ENCODE measurements around the gene BTBD9. TPM values are rescaled to one million over a fixed set of nuclear protein-coding genes. Genes with fewer than 3 reads are reported as not detected.

The BTBD9 gene
- total RNA-seq, 1 donor from 2014 or later: 14.8 TPM

DNA sequence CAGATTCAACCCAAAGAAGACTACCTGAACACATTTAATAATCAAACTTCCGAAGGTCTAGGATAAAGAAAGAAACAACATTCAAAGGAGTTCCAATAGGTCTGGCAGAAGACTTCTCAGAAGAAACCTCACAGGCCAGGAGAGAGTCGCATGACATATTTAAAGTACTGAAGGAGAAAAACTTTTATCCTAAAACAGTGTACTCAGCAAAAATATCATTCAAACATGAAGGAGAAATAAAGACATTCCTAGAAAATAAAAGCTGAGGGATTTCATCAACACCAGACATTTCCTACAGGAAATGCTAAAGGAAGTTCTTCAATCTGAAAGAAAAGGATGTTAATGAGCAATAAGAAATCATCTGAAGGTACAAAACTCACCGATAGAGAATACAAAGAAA is 108.6 kb downstream of the BTBD9 start:
- Mint-ChIP-seq H3K36me3 (ENCODE audit: low read depth) (peaks cover 4% of the 10 kb centered on the region), H3K27me3 (ENCODE audit: low read depth) (no peaks in the 10 kb centered on the region), H3K9me3 (ENCODE audit: low read depth) (peaks cover 22% of the 10 kb centered on the region), H3K4me3 (ENCODE audit: unreplicated experiment) (no peak overlapping the region), H3K27ac (ENCODE audit: unreplicated experiment) (no peak overlapping the region), H3K4me1 (ENCODE audit: low read depth) (no peaks in the 10 kb centered on the region)
- no peak for DNase-seq (ENCODE audit: low spot score)
- TF ChIP-seq, protein P1, sequence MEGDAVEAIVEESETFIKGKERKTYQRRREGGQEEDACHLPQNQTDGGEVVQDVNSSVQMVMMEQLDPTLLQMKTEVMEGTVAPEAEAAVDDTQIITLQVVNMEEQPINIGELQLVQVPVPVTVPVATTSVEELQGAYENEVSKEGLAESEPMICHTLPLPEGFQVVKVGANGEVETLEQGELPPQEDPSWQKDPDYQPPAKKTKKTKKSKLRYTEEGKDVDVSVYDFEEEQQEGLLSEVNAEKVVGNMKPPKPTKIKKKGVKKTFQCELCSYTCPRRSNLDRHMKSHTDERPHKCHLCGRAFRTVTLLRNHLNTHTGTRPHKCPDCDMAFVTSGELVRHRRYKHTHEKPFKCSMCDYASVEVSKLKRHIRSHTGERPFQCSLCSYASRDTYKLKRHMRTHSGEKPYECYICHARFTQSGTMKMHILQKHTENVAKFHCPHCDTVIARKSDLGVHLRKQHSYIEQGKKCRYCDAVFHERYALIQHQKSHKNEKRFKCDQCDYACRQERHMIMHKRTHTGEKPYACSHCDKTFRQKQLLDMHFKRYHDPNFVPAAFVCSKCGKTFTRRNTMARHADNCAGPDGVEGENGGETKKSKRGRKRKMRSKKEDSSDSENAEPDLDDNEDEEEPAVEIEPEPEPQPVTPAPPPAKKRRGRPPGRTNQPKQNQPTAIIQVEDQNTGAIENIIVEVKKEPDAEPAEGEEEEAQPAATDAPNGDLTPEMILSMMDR (IDR thresholded peaks at IDR 0.05): no peak

DNA sequence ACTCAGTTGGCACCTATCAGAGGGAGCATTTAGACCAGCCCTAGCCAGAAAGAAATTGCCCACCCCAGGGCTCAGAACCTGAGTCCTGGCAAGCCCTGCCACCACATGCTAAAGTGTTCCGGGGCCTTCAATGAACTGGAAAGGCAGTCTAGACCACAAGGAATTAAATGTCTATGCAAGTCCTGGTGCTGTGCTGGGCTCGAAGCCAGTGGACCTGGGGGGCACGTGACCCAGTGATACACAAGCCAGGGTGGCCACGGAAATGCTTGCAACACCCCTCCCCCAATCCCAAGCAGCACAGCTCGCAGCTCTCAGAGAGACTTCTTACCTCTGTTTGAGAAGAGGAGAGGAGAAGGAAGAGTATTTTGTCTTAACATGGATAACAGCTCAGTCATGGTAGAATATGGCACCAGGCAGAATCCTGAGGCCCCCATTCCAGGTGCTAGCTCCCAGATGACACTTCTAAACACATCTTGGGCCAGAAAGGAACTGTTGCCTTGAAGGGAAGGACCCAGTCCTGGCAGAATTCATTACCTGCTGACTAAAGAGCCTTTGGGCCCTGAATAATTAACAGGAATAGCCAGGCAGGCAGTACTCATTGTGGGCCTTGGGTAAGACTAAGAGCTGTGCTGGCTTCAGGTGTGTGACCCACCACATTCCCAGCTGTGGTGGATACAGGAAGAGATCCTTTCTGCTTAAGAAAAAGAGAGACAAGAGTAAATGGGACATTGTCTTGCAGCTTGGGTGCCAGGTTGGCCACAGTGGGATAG is 111.3 kb downstream of the BTBD9 start:
- no peak for DNase-seq (ENCODE audit: low spot score)
- no peak overlapping the region for H3K27ac Mint-ChIP-seq (ENCODE audit: unreplicated experiment)

DNA sequence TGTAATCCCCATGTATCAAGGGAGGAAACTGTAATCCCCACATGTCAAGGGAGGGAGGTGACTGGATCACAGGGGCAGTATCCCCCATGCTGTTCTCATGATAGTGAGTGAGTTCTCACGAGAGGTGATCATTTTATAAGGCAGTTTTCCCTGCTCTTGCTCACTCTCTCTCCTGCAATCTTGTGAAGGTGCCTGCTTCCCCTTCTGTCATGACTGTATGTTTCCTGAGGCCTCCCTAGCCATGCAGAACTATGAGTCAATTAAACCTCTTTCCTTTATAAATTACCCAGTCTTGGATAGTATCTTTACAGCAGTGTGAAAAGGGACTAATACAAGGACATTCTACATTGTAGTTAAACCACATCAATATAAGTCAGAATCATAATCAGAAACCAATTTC is 112.4 kb downstream of the BTBD9 start:
- Mint-ChIP-seq H3K4me3 (ENCODE audit: unreplicated experiment) (no peak overlapping the region), H3K4me1 (ENCODE audit: low read depth) (peaks cover 14% of the 10 kb centered on the region), H3K36me3 (ENCODE audit: low read depth) (peaks cover 10% of the 10 kb centered on the region), H3K27me3 (ENCODE audit: low read depth) (no peaks in the 10 kb centered on the region), H3K27ac (ENCODE audit: unreplicated experiment) (no peak overlapping the region), H3K9me3 (ENCODE audit: low read depth) (peaks cover 17% of the 10 kb centered on the region)
- TF ChIP-seq, protein P1 (IDR thresholded peaks at IDR 0.05): no peak
- DNase-seq (ENCODE audit: low spot score): no peak

More for the DNA sequence above, 111.3 kb downstream of the BTBD9 start:
- TF ChIP-seq, protein P1 (IDR thresholded peaks at IDR 0.05): no peak
- Mint-ChIP-seq H3K36me3 (ENCODE audit: low read depth) (peaks cover 10% of the 10 kb centered on the region), H3K4me3 (ENCODE audit: unreplicated experiment) (no peak overlapping the region), H3K27me3 (ENCODE audit: low read depth) (no peaks in the 10 kb centered on the region), H3K9me3 (ENCODE audit: low read depth) (peaks cover 25% of the 10 kb centered on the region), H3K4me1 (ENCODE audit: low read depth) (peaks cover 10% of the 10 kb centered on the region)

DNA sequence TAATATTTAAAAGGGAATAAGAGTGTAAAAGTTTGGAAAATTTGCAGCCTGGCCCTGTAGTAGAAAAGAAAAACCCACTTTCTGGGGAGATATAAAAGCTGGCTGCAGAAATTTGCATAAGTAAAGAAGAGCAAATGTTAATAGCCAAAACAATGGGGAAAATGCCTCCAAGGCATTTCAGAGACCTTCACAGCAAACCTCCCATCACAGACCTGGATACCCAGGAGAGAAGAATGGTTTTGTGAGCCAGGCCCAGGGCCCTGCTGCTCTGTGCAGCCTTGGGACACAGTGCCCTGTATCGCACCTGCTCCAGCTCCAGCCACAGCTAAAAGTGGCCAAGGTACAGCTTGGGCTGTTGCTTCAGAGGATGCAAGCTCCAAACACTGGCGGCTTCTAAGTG is 113.8 kb downstream of the BTBD9 start:
- Mint-ChIP-seq H3K9me3 (ENCODE audit: low read depth) (peaks cover 17% of the 10 kb centered on the region), H3K27ac (ENCODE audit: unreplicated experiment) (no peak overlapping the region), H3K27me3 (ENCODE audit: low read depth) (no peaks in the 10 kb centered on the region), H3K4me3 (ENCODE audit: unreplicated experiment) (no peak overlapping the region), H3K36me3 (ENCODE audit: low read depth) (peaks cover 10% of the 10 kb centered on the region), H3K4me1 (ENCODE audit: low read depth) (peaks cover 19% of the 10 kb centered on the region)
- no peak for DNase-seq (ENCODE audit: low spot score)
- TF ChIP-seq, protein P1 (IDR thresholded peaks at IDR 0.05): no peak

DNA sequence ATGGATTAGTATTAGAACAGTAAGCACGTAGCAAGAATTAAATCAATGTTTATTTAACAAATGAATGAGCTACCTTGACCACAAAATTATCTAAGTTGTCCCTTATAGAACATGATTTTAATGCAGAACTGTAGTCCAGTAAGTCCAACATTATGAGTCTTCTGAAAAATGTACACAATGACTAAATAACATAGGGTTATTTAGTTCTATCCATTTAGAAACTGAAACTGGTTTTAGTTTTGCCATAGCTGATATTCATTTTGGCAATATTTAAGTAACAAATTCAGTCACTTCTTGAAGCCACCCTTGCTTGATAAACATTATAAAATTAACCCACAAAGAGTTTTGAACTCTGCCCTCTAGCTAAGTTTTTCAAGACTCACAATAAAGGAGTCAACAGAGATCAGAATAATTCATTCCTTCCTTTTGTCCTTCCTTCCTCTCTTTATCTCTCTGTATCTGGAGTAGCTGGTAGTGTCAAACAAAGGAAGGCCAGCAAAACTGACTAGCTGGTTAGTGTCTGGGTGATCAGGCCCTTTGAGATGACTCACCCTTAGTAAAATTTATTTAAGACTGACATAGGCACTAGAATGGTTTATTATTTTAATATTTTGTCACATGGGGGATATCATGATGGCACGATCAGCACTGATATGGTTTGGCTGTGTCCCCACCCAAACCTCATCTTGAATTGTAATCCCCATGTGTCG is 115.1 kb downstream of the BTBD9 start:
- peaks cover 12% of the 10 kb centered on the region for H3K9me3 Mint-ChIP-seq (ENCODE audit: low read depth)
- no peaks in the 10 kb centered on the region for H3K27me3 Mint-ChIP-seq (ENCODE audit: low read depth)
- H3K4me1 Mint-ChIP-seq (ENCODE audit: low read depth): peaks cover 19% of the 10 kb centered on the region
- H3K4me3 Mint-ChIP-seq (ENCODE audit: unreplicated experiment): no peak overlapping the region
- TF ChIP-seq, protein P1 (IDR thresholded peaks at IDR 0.05): no peak
- H3K27ac Mint-ChIP-seq (ENCODE audit: unreplicated experiment): peak overlapping the region; percentile 54
- no peak for DNase-seq (ENCODE audit: low spot score)
- peaks cover 8% of the 10 kb centered on the region for H3K36me3 Mint-ChIP-seq (ENCODE audit: low read depth)

All from chondrocyte (in vitro differentiated cells).